Measurements from ENCODE around the gene TAF1B.

TAF1B gene

DNA sequence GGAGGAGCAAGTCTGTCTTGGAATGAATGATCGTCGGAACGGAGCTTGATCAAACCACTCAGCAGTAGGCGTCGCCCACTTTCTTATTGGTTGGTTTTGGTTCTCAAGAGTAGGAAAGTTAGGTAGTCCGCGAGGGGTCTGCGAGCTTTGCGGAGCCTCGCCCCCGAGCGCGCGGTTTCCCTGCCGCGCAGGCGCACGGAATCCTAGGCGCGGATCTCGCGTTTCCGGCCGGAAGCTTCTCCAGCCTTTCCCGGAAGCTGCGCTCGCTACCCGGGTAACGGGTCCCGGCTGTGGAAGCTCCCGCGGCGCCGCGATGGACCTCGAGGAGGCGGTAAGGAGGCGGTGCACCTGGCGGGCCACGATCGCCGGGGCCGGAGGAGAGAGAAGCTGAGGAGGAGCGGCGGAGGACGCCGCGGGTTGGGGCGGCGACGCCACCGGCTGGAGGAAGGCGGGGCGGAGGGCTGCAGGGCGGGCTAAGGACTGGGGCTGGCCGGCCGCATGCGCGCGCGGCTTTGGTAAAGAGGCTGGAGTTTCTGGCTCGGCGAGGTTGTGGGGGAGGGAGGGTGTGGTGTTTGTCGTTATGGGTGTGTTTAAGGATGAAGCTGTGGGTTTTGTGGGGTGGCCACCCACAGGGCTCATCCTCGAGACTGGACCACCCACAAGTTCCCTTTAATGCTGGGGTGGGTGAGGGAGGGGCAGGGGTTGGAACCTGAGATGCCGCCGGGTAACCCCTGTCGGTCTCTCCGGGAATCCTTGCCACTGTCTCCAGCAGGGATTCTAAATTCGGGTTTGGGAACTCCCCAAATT lies at the start of gene TAF1B:
Gene TAF1B, plus strand, starts transcription at position 246 of the 807 bp plus-strand sequence. Its CDS starts 68 bp downstream, at position 314.
- DNase-seq: peak; percentile 82

DNA sequence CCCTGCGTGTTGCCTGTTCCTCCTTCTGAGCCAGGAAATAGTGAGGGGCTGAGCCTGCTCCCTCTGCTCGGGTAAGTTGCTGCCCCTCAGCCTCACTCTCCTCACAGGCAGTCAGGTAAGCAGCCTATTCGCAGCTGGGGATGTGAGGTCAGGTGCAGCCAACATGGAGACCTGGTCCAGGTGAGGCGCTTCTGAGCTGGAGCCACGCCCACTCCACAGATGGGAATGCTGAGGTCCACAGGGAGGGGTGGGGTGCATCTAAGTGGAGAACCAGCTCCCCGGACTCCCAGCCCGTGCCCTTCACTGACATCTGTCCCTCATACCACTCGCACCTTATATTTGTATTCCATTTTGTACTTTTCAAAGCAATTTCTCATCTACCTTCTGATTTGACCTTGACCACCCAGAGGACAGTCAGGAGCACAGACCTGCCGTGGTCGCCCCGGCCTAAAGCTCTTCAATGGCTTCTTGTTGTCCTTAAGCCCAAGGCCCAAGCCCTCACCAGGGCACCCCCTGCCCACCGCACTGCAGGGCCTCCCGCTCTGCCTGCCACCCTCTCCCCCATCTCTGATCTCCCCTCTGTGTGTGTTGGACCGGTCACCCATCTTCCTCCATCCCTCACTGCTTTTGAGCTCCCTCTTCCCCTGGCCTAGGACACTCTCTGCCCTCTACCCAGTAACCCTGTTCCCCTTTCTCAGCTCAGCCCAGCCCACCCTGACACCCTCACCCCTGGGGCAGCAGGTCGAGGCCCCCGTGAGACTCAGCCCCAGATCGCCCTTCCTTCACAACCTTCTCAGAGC lies 49.2 kb upstream of the TAF1B start:
- DNase-seq: no peak

GRCh38 chr2:9795071-9795470 lies 48.2 kb upstream of the TAF1B start:
- no peak for DNase-seq

GRCh38 chr2:9796056-9797010 lies 46.9 kb upstream of the TAF1B start:
- DNase-seq: no peak

GRCh38 chr2:9797086-9797485 lies 46.2 kb upstream of the TAF1B start:
- no peak for DNase-seq

DNA sequence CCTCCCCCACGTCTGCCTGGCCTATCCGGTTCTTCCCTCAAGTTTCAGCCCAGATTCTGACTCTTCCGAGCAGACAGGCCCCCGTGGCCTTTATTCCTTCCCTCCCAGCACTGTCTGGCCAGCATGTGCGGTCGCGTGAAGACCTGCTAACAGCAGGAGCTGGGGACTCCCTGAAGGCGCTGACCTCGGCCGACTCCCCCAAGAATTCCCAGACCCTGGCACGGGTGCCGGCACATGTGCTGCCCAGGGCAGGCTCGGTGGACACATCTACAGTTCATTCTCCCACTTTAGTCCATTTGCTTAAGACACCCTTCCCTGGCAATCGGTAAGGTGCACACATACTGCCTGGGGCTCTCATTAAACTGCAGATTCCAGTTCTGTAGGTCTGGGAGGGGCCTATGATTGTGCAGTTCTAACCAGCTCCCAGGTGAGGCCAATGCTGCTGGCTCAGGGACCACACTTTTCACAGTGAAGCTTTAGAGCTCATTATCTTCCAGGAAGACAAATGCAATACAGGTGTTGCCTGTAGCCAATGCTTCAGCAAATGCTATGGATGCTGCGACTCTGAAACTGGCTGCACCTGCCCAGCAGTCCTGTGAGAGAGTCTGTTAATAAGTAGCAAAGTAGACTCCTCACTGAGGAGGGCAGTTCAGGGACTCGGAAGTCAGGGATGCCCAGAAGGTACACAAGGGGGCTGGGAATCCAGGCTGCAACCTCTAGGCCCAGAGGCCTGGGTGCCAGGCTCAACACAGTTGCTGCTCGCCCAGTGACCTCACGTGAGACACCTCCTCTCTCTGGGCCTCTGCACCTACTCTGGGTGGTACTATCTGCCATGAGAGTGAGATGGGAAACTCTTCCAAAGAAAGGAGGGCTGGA lies 45.4 kb upstream of the TAF1B start:
- peak; percentile 25 for DNase-seq

- no peak for DNase-seq
Measured at GRCh38 chr2:9799011-9799596, 44.2 kb upstream of the TAF1B start.

DNA sequence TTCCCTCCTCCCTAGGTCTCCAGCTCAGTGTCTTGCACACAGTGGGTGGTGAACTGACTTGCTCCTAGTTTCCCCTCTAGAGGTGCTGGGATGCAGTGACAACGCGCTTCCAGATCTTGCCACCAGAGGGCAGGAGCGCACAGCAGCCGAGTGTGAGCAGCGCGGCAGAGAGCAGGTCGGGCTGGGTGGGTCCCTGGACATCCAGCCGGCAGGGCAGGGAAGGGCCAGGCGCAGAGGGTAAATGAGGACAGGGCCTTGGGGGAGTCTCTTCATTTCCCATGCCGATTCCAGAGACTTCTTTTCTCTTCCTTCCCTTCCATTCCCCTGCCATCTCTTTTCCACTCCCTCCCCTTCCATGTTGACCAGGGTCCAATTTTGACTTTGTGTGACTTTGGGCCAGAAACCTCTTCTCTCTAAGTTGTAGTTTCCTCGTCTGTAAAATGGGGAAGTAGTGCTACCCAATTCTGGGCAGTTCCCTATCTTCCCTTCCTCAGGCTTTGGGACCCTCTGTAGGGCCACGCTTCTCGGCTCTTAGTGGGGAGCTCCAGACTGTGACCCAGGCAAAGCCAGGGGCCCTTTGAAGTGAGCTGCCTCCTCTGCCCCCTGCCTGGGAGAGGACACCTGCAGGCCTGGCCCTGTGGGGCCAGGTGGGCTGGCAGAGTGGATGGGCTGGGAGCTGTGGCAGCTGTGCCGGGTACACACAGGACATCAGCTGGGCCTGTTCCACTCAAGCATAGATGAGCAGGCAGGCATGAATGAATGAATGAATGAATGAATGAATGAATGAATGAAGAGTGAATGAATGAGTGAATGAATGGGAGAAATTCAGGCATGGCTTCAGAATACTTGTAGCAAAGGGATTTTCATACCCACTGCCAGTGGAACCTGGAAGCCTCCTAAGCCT lies 43.3 kb upstream of the TAF1B start:
- peak; percentile 35 for DNase-seq

GRCh38 chr2:9800639-9800974 lies 42.7 kb upstream of the TAF1B start:
- no peak for DNase-seq

- DNase-seq: no peak
Measured at GRCh38 chr2:9800975-9801726, 42.1 kb upstream of the TAF1B start.

GRCh38 chr2:9802576-9802993 lies 40.7 kb upstream of the TAF1B start:
- no peak for DNase-seq

- no peak for DNase-seq
Measured at GRCh38 chr2:9803023-9803805, 40.1 kb upstream of the TAF1B start.

DNA sequence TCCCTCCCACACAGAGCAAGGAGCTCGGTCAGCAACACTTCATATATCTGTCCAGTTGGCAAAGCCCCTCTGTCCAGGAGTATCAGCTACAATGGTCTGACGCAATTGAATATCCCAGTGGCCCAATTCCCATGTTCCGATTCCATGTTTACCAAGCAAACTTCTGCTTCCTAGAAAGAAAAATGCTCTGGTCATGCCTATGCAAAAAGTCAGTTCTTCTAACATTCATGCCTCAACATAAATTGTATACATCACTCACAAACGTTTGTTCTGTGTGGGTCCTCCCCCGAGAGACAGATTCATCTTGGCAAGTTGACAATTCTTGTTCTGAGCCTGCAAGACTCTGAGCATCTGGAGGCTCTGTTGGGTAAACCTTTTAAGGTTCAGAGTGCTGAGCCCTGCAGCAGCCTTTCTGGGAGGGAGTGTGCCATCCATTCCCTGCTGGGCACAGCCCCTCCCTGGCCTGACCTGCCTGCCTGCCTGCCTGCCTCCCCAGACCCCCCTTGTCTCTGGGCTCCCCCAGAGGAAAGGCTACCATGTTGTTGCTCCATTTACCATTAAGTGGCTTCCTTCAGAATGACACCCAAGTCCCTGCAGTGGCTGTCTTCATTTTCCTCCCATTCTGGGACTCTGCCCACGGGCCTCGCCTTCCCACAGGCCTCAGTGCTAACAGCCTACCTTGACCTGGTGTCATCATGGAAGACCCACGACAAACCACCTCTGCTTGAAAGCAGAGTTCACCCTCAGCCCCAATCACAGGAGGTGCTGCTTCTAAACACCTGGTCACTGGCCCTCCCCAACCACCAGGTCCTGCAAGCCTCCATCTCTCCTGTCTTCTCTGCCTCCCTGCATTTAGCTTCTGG lies 37.6 kb upstream of the TAF1B start:
- no peak for DNase-seq

DNA sequence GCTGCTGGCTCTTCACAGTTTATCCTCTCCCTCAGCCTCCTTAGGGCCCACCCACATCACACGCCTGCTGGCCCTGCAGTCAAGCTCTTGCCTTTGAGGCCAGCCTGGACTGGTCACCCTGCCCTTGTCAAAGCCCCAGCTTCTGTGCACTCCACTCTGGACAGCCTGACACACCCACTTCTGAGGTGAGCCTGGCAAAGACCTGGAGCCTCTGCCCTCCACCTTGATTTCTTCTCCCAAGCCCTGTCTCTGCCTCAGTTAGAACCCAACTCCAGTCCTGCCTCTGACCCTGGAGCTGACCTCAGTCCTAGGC lies 37.0 kb upstream of the TAF1B start:
- DNase-seq: no peak

DNA sequence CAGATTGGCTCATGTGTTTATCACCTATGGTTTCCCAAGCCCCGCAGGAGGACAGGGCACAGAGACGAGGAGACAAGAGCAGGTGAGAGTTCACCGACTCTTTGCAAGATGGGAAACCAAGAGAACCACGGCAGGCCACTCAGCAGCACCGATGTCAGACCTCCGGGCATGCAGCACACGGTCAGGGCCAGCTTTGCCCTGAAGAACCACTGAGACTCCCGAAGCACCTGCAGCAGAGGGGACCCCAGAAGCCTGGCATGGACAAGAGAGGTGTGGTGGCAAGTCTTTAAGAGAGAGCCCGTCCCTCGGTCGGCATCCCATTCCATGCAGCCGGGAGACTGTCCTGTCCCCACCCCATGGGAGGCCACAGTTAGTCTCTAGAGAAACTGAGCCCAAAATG lies 36.6 kb upstream of the TAF1B start:
- DNase-seq: no peak

- no peak for DNase-seq
Measured at GRCh38 chr2:9807056-9807455, 36.2 kb upstream of the TAF1B start.

DNA sequence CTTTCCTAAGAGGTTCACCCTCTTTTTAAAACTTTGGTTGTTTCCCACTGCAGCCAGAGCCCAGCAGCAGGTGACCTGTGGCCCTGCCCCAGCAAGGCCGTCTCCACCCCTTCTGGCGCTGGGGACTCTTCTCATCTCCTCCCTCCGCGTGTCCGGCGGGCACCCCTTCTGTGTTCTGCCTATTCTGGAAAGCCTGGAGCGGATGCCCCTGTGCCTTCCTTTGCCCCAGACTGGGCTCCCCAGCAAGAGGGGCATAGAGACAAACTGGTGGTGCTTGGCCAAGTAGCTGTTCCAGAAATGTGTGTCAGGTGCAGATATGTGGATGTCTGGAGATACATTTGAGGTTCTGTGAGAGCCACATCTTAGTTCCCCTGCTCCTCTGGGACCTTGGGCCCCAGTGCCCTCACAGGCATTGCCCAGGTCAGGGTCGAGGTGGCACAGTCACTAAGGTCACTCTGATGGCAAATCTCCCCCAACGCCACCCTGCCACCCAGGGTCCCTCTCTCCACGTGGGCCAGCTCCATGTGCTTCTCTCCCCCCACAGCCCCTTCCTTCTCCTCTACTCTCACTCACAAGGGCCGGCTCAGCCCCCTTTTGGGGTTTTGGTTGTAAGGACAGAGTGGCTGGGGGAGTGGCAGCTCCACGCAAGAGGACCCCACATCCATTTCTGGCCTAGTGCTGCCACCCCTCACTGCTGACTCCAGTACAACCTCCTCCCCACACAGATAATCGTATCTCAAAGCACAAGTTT lies 35.5 kb upstream of the TAF1B start:
- no peak for DNase-seq
